HG03521 (cell line): ENCODE data around the gene MIPOL1.
"Not testable (repeated sequence)": the region's sequence is repeated elsewhere in the genome, so short reads cannot be mapped to it uniquely, and the experiment has no call there.

ENCODE experiments used
- ATAC-seq: cut with Tn5 transposase; IDR thresholded peaks from one replicate; pipeline ENCODE4 v1.9.1; 2021; ENCODE audit warnings: mild to moderate bottlenecking, moderate library complexity; ENCODE audit not compliant: unreplicated experiment

MIPOL1 gene

GRCh38 chr14:37197421-37198272 is at the start of gene MIPOL1:
Gene MIPOL1, plus strand, starts transcription at chr14:37197937. Its CDS starts 49,952 bp downstream, at chr14:37247889.
- no peak for ATAC-seq

GRCh38 chr14:37150414-37150813 is 47.3 kb upstream of the MIPOL1 start:
- ATAC-seq: no peak

- ATAC-seq: no peak
Observed at GRCh38 chr14:37153005-37153404, 44.7 kb upstream of the MIPOL1 start.

- no peak for ATAC-seq
Observed at GRCh38 chr14:37153483-37153882, 44.3 kb upstream of the MIPOL1 start.

- ATAC-seq: no peak
Observed at GRCh38 chr14:37157987-37158386, 39.8 kb upstream of the MIPOL1 start.

GRCh38 chr14:37162307-37162706 is 35.4 kb upstream of the MIPOL1 start:
- not testable (repeated sequence) for ATAC-seq

- ATAC-seq: no peak
Observed at GRCh38 chr14:37165794-37166193, 31.9 kb upstream of the MIPOL1 start.

GRCh38 chr14:37167151-37168047 is 30.3 kb upstream of the MIPOL1 start:
- ATAC-seq: no peak

- no peak for ATAC-seq
Observed at GRCh38 chr14:37168721-37169120, 29.0 kb upstream of the MIPOL1 start.

GRCh38 chr14:37170237-37170636 is 27.5 kb upstream of the MIPOL1 start:
- no peak for ATAC-seq

GRCh38 chr14:37170993-37171392 is 26.7 kb upstream of the MIPOL1 start:
- no peak for ATAC-seq

- ATAC-seq: no peak
Observed at GRCh38 chr14:37171678-37172023, 26.1 kb upstream of the MIPOL1 start.

GRCh38 chr14:37172024-37172869 is 25.5 kb upstream of the MIPOL1 start, which contains the start of gene SLC25A21:
Gene SLC25A21, minus strand, starts transcription at chr14:37172606.
- ATAC-seq: no peak

- no peak for ATAC-seq
Observed at GRCh38 chr14:37172936-37173614, 24.7 kb upstream of the MIPOL1 start.

GRCh38 chr14:37179896-37180502 is 17.7 kb upstream of the MIPOL1 start:
- no peak for ATAC-seq

GRCh38 chr14:37180886-37181285 is 16.9 kb upstream of the MIPOL1 start:
- not testable (repeated sequence) for ATAC-seq

GRCh38 chr14:37181441-37181840 is 16.3 kb upstream of the MIPOL1 start:
- no peak for ATAC-seq

GRCh38 chr14:37184520-37184919 is 13.2 kb upstream of the MIPOL1 start:
- ATAC-seq: not testable (repeated sequence)

- ATAC-seq: no peak
Observed at GRCh38 chr14:37185670-37186069, 12.1 kb upstream of the MIPOL1 start.

GRCh38 chr14:37186865-37187264 is 10.9 kb upstream of the MIPOL1 start:
- ATAC-seq: no peak
